HepG2 (cell line): ENCODE results near the gene ENTHD1. TPM values are rescaled to one million over a fixed set of nuclear protein-coding genes. Genes with fewer than 3 reads are reported as not detected.
A peak's percentile ranks its signal among the peaks of the same experiment; 100 is the strongest.

ENCODE experiments used
- ATAC-seq: fragments of 200-7000 bp; cut with Tn5 transposase; 3 replicates; pipeline ENCODE4 v1.9.1; 2020; ENCODE audit warnings: mild to moderate bottlenecking, moderate library complexity
- BruUV-seq: library from RNA; stranded (reverse); fragments of 400-500 nt; replicated peaks from 2 replicates; lab custom pipeline; 2021; lab: Mats Ljungman, UMichigan
- CTCF ChIA-PET: fragments of 300-600 bp; formaldehyde crosslinking; extraction: SDS; loops from one replicate; lab custom pipeline; 2021; ENCODE audit warnings: low total read pairs, inconsistent platforms, low intra/inter-chr PET ratio; lab: Yijun Ruan, JAX
- POLR2A ChIA-PET: fragments of 350-600 bp; sonication (Branson Sonifier 250); formaldehyde crosslinking; loops from one replicate; lab custom pipeline; 2020; ENCODE audit warnings: antibody characterized with exemption, inconsistent platforms; lab: Yijun Ruan, JAX
- DNase-seq: peaks from one replicate; pipeline ENCODE4 v3.0.0-alpha.2; 2015; ENCODE audit warnings: low spot score
- FAIRE-seq: peaks from 3 replicates; lab custom pipeline; 2011; peaks lifted over from hg19 to GRCh38; lab: Jason Lieb, UNC
- H2AFZ ChIP-seq: one replicate; pipeline ENCODE4 v1.6.1; 2011; ENCODE audit warnings: low read length, inconsistent platforms
- H3K27ac ChIP-seq: fragments of 300-600 bp; 3 replicates; pipeline ENCODE4 v1.8.0; 2011; ENCODE audit warnings: mixed run types, mild to moderate bottlenecking, mixed read lengths, low read length, inconsistent platforms; ENCODE audit not compliant: insufficient read depth; ENCODE audit errors: extremely low read length
- H3K27me3 ChIP-seq, 2 experiments: fragments of 200-600 bp in 1 of 2; 2 replicates in 1 of 2; 3 replicates in 1 of 2; pipeline versions ENCODE4 v1.6.0 to v1.8.0; 2011; ENCODE audit warnings: low read length in 2 of 2, mild to moderate bottlenecking in 2 of 2, moderate library complexity in 2 of 2, inconsistent platforms in 1 of 2; ENCODE audit not compliant: insufficient read depth in 2 of 2, control insufficient read depth in 1 of 2
- H3K36me3 ChIP-seq, 2 experiments: fragments of 200-600 bp in 1 of 2; replicated peaks in 1 of 2; 2 replicates in 1 of 2; 3 replicates in 1 of 2; pipeline versions ENCODE4 v1.5.1 to v1.8.0; 2011; ENCODE audit warnings: low read length in 2 of 2, inconsistent platforms in 1 of 2; ENCODE audit not compliant: insufficient read depth in 2 of 2, control insufficient read depth in 1 of 2
- H3K4me1 ChIP-seq: 2 replicates; pipeline ENCODE4 v1.5.1; 2012; ENCODE audit warnings: low read length, inconsistent platforms; ENCODE audit not compliant: insufficient read depth
- H3K4me2 ChIP-seq: 2 replicates; pipeline ENCODE4 v1.6.0; 2011; ENCODE audit warnings: low read depth, low read length, inconsistent platforms
- H3K4me3 ChIP-seq, 3 experiments: fragments of 200-600 bp in 1 of 3; sonication (generic), shearing (Covaris generic) in 1 of 3; replicated peaks in 1 of 3; 2 replicates each; pipeline ENCODE4 v1.5.1; 2011 to 2016; ENCODE audit warnings: low read length in 3 of 3, inconsistent platforms in 2 of 3, low read depth in 2 of 3, mild to moderate bottlenecking in 2 of 3, control low read depth in 1 of 3, mixed read lengths in 1 of 3; ENCODE audit not compliant: insufficient read depth in 1 of 3
- H3K79me2 ChIP-seq: one replicate; pipeline ENCODE4 v1.6.1; 2011; ENCODE audit warnings: low read length, inconsistent platforms; ENCODE audit not compliant: insufficient read depth
- H3K9ac ChIP-seq: 2 replicates; pipeline ENCODE4 v1.6.0; 2011; ENCODE audit warnings: mild to moderate bottlenecking, low read depth, low read length, inconsistent platforms; ENCODE audit not compliant: insufficient read depth
- H3K9me3 ChIP-seq: 2 replicates; pipeline ENCODE4 v1.5.1; 2012; ENCODE audit warnings: mild to moderate bottlenecking, low read length
- H4K20me1 ChIP-seq: 2 replicates; pipeline ENCODE4 v1.6.0; 2011; ENCODE audit warnings: inconsistent platforms, mild to moderate bottlenecking, low read length, moderate library complexity; ENCODE audit not compliant: insufficient read depth
- ELF3 ChIP-seq: IDR thresholded peaks from 2 replicates; pipeline ENCODE4 v1.6.1; 2016; ENCODE audit warnings: missing genetic modification reagents, missing compliant biosample characterization
- EP300 ChIP-seq, 3 experiments: sonication (generic) in 1 of 3; formaldehyde crosslinking in 1 of 3; IDR thresholded peaks; 2 replicates each; pipeline versions ENCODE4 v1.5.1 to v1.6.1; 2011 to 2020; ENCODE audit warnings: low read depth in 2 of 3, low read length in 2 of 3, borderline replicate concordance in 1 of 3, improper control_type of control experiment in 1 of 3, mild to moderate bottlenecking in 1 of 3, missing genetic modification reagents in 1 of 3, moderate library complexity in 1 of 3
- FOSL2 ChIP-seq: sonication (generic); formaldehyde crosslinking; IDR thresholded peaks from 2 replicates; pipeline ENCODE4 v1.4.0; 2020; ENCODE audit warnings: missing genetic modification reagents
- FOXA3 ChIP-seq: IDR thresholded peaks from 2 replicates; pipeline ENCODE4 v1.6.1; 2016; ENCODE audit warnings: missing genetic modification reagents, missing compliant biosample characterization
- USF2 ChIP-seq, 2 experiments: sonication (generic) in 1 of 2; formaldehyde crosslinking in 1 of 2; IDR thresholded peaks; 2 replicates each; pipeline versions ENCODE4 v1.5.1 to v1.6.1; 2011 to 2020; ENCODE audit warnings: borderline replicate concordance in 1 of 2, low read depth in 1 of 2, low read length in 1 of 2, mild to moderate bottlenecking in 1 of 2, missing genetic modification reagents in 1 of 2, moderate library complexity in 1 of 2
- WGBS: methylation state at CpG from one replicate; pipeline ENCODE4 v1.1.6; 2017; ENCODE audit warnings: low lambda C conversion rate; 5-methylcytosine and 5-hydroxymethylcytosine counted together
- in situ Hi-C: cut with HindIII; loops from 2 replicates; pipeline ENCODE4 v1.10.0; 2017; ENCODE audit warnings: low pct_unique_long_range_greater_than_20kb; ENCODE audit not compliant: extremely low pct_ligation_motif_present
- intact Hi-C: fragments of 100-400 bp; cut with micrococcal nuclease; formaldehyde crosslinking; loops from one replicate; pipeline ENCODE4 v1.10.0; 2022; ENCODE audit not compliant: unreplicated experiment
- polyA plus RNA-seq, 8 experiments: library from polyadenylated mRNA; depleted of rRNA in 3 of 8; stranded (reverse) in 7 of 8; unstranded in 1 of 8; fragments of >200 nt; fragmentation: Illumina TruSeq in 4 of 8; extraction: Trizol in 4 of 8; gene quantifications; 2 replicates each; pipeline versions ENCODE4 v1.2.1 to v1.2.3, GENCODE V29; 2011 to 2016; ENCODE audit warnings: low read depth in 4 of 8, missing spikeins in 1 of 8, mixed read lengths in 1 of 8; ENCODE audit not compliant: insufficient read depth in 1 of 8
- total RNA-seq, 5 experiments: library from RNA; depleted of rRNA; stranded (reverse); fragments of >200 nt; fragmentation: Illumina TruSeq; extraction: Trizol; gene quantifications; 2 replicates each; pipeline ENCODE4 v1.2.3, GENCODE V29; 2016; ENCODE audit warnings: low read depth in 1 of 5
- TF ChIP-seq, protein P1 (sequence below): sonication (generic); formaldehyde crosslinking; IDR thresholded peaks from 2 replicates; pipeline ENCODE4 v1.5.0; 2020; ENCODE audit warnings: mild to moderate bottlenecking, low read depth, missing genetic modification reagents, borderline replicate concordance

Gene ENTHD1
- total and polyA plus RNA-seq, 2 of the 13 experiments (the other 11 are each of a cell fraction or from before 2014, with no cell fraction given) = not detected

DNA sequence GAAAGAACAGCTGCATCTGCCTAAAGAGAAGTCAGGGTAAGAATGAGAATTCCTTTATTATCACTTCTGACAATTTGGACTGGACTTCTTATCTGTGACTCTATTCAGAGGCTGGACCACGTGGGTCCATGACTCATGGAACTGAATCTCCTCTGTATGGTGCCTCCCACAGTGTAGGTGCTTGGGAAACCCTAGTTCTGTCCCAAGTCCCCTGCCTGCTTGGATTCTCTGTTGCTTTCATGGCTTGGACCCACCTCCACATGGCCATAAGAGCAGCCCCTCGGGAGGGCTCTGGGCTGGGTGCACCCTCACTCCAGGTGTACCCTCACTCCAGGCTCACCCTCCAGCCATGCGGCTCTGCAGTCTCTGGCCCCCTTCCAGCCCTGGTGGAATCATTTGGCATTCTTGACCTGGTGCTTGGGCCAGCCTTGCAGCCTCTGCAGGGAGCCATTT is 169.6 kb downstream of the ENTHD1 start:
- Histone ChIP-seq H3K9ac (no peak overlapping the region), H3K4me2 (no peak overlapping the region), H3K27me3 (peaks cover 0 to 24% of the 10 kb centered on the region in 2 experiments; a peak in 2 of 5 replicates), H3K36me3 (no peaks in the 10 kb centered on the region), H3K4me3 (no peak overlapping the region)
- intact Hi-C loops (no loop called here), in situ Hi-C loops (no loop called here)
- BruUV-seq = no TSS peak
- DNase-seq = peak; percentile 6
- CTCF ChIA-PET = no interaction called here
- FAIRE-seq = no peak
- TF ChIP-seq USF2 (IDR thresholded peaks at IDR 0.05; ENCODE audit: low read depth, low read length) (0 out of 2 replicates have a peak, but pooled peaks have one; percentile 14), USF2 (CRISPR knock-in tag; IDR thresholded peaks at IDR 0.05; ENCODE audit: borderline replicate concordance) (no peak), FOXA3 (CRISPR knock-in tag) (no peak), FOSL2 (CRISPR knock-in tag) (peak; percentile 20; the same call in 1 of the 2 replicates)
- TF ChIP-seq, all 625 proteins: peak for 2
- Histone ChIP-seq H4K20me1 (no peaks in the 10 kb centered on the region), H2AFZ (no peak overlapping the region), H3K9me3 (no peaks in the 10 kb centered on the region), H3K27ac (no peak overlapping the region), H3K79me2 (no peaks in the 10 kb centered on the region), H3K4me1 (no peaks in the 10 kb centered on the region)
- no peak for ATAC-seq
- 0% methylated on average over 1 of the region's 3 CpGs for WGBS
- POLR2A ChIA-PET = no interaction called here

- H3K4me2 ChIP-seq = no peak overlapping the region
Observed at GRCh38 chr22:39723463-39723862, 170.1 kb downstream of the ENTHD1 start.

More at GRCh38 chr22:39723463-39723862, 170.1 kb downstream of the ENTHD1 start:
- Histone ChIP-seq H3K79me2 (no peaks in the 10 kb centered on the region), H2AFZ (no peak overlapping the region), H3K9ac (no peak overlapping the region), H3K4me3 (no peak overlapping the region), H3K4me1 (no peaks in the 10 kb centered on the region), H3K36me3 (no peaks in the 10 kb centered on the region), H4K20me1 (no peaks in the 10 kb centered on the region), H3K9me3 (no peaks in the 10 kb centered on the region), H3K27me3 (peaks cover 0 to 25% of the 10 kb centered on the region in 2 experiments; a peak in 2 of 5 replicates), H3K27ac (no peak overlapping the region)
- intact Hi-C loops (no loop called here), in situ Hi-C loops (no loop called here)
- BruUV-seq = no TSS peak
- ATAC-seq = no peak
- 44% methylated on average over 10 of the region's 10 CpGs for WGBS
- no peak for DNase-seq
- FAIRE-seq = no peak
- ChIA-PET POLR2A (no interaction called here), CTCF (no interaction called here)
- no peak for TF ChIP-seq EP300 (IDR thresholded peaks at IDR 0.05; ENCODE audit: low read depth in 2 of 2, low read length in 2 of 2)
- TF ChIP-seq EP300 (CRISPR knock-in tag; IDR thresholded peaks at IDR 0.05; ENCODE audit: borderline replicate concordance) = no peak
- no peak for TF ChIP-seq ELF3
- TF ChIP-seq, protein P1, sequence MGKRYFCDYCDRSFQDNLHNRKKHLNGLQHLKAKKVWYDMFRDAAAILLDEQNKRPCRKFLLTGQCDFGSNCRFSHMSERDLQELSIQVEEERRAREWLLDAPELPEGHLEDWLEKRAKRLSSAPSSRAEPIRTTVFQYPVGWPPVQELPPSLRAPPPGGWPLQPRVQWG (CRISPR knock-in tag) = no peak
